Ovary (tissue), 9 donors: ENCODE results near the gene NPAS4. TPM values are rescaled to one million over a fixed set of nuclear protein-coding genes. Genes with fewer than 3 reads are reported as not detected.

ENCODE experiments used
- DNase-seq, 5 donors: peaks; one replicate each; pipeline ENCODE4 v3.0.0-alpha.2; 2019 to 2020
- H3K27ac ChIP-seq, 2 donors: fragments of 200-600 bp; one replicate each; pipeline versions ENCODE4 v1.5.1 to v1.8.0; 2019 to 2022
- H3K27me3 ChIP-seq: fragments of 200-600 bp; one replicate; pipeline ENCODE4 v1.8.0; 2022
- H3K36me3 ChIP-seq: fragments of 200-600 bp; sonication (generic); one replicate; pipeline ENCODE4 v1.5.1; 2019
- H3K4me1 ChIP-seq: one replicate; pipeline ENCODE4 v1.8.1; 2013; ENCODE audit warnings: mild to moderate bottlenecking, moderate library complexity; ENCODE audit not compliant: insufficient read depth
- H3K4me3 ChIP-seq: fragments of 200-600 bp; sonication (generic); one replicate; pipeline ENCODE4 v1.5.1; 2017
- H3K9me3 ChIP-seq, 2 donors: fragments of 200-600 bp in 1 of 2; sonication (generic) in 1 of 2; one replicate each; pipeline versions ENCODE4 v1.5.1 to v1.8.1; 2013 to 2019; ENCODE audit warnings: mild to moderate bottlenecking in 1 of 2, moderate library complexity in 1 of 2
- EP300 ChIP-seq: sonication (generic); formaldehyde crosslinking; IDR thresholded peaks from one replicate; pipeline ENCODE4 v1.6.1; 2017; ENCODE audit warnings: antibody characterized with exemption
- POLR2A ChIP-seq: fragments of 450-650 bp; IDR thresholded peaks from one replicate; pipeline ENCODE4 v1.6.1; 2017; ENCODE audit warnings: antibody characterized with exemption, mild to moderate bottlenecking, moderate library complexity
- WGBS, 3 donors: extraction: QIAGEN DNeasy Blood & Tissue Kit in 1 of 3; methylation state at CpG; one replicate each; pipeline versions ENCODE4 v1.1.5 to v1.1.7; 2013 to 2017; 5-methylcytosine and 5-hydroxymethylcytosine counted together
- intact Hi-C, 4 donors: fragments of 100-400 bp; cut with DNase I; formaldehyde crosslinking; loops; one replicate each; pipeline versions ENCODE4 v1.11.0 to v1.15.1; 2022 to 2023
- polyA plus RNA-seq, 2 donors: library from polyadenylated mRNA; stranded (reverse); fragments of 200-250 nt in 1 of 2; fragments of 350-450 nt in 1 of 2; fragmentation: Illumina TruSeq in 1 of 2; extraction: RNeasy Lipid Tissue Mini Kit (QIAGEN cat#74804) in 1 of 2; gene quantifications; one replicate each; pipeline ENCODE4 v1.2.3, GENCODE V29; 2013 to 2014
- total RNA-seq, 7 donors: library from RNA; depleted of rRNA in 2 of 7; stranded (reverse); fragments of >200 nt in 2 of 7; fragmentation: NEBNext Ultra II Directional in 3 of 7; extraction: Animal tissue kit (Norgen Biotek cat#: 25700) in 3 of 7; gene quantifications; one replicate each; pipeline versions ENCODE4 v1.1.0 to v1.2.4, GENCODE V29; 2016 to 2023
- TF ChIP-seq, protein P1 (sequence below), 3 donors: fragments of 450-650 bp in 2 of 3; fragments of 200-600 bp in 1 of 3; IDR thresholded peaks; one replicate each; pipeline versions ENCODE4 v1.5.1 to v1.8.0; 2016 to 2022; ENCODE audit warnings: antibody characterized with exemption in 3 of 3, mild to moderate bottlenecking in 1 of 3
- donor health status: DM: no; HTN: no; CAD: no; lungs with moderate emphysema.
- donor health status: DM: no; HTN: no; CAD: no.
- donor health status: Bipolar disorder and iron deficiency.
- donor health status: DM: yes; HTN: yes; CAD: no.
- donor health status: DM: no; HTN: no; CAD: no.
- donor health status: DM: yes; HTN: yes; CAD: no.

NPAS4 gene
- total and polyA plus RNA-seq, 9 donors = 0.07 to 3.3 (median 0.32) TPM; not detected in 2

DNA sequence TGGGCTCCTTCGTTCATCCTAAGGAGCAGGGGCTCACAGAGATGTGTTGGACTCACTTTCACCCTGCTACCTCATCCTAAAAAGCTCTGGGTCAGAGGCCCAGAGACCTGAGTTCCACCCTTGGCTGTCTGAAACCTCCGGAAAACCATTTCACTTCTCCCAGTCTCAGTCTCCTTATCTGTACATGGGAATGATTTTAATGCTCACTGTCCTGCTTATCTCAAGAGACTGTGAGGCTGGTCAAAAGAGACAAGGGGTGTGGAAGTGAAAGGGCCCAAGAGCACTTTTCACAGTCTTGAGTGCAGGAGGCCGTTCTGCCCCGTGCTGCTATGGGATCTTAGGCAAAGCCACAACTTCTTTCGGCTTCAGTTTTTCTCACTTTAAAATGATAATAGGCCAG lies 13.2 kb upstream of the NPAS4 start:
- 53 to 58% (median 54%) methylated on average over 5 of the region's 5 CpGs for WGBS, 3 donors
- no peak for DNase-seq
- Histone ChIP-seq H3K27ac (no peak overlapping the region), H3K9me3 (no peaks in the 10 kb centered on the region), H3K4me3 (no peak overlapping the region), H3K36me3 (no peaks in the 10 kb centered on the region), H3K27me3 (no peaks in the 10 kb centered on the region), H3K4me1 (no peaks in the 10 kb centered on the region)
- intact Hi-C loops = loop anchor here in 1 of 4 donors (2.0 kb wide), 1 partner anchor 31 kb away; the partner anchor contains the start of gene MRPL11
- TF ChIP-seq POLR2A (no peak), EP300 (no peak)
- TF ChIP-seq, protein P1, sequence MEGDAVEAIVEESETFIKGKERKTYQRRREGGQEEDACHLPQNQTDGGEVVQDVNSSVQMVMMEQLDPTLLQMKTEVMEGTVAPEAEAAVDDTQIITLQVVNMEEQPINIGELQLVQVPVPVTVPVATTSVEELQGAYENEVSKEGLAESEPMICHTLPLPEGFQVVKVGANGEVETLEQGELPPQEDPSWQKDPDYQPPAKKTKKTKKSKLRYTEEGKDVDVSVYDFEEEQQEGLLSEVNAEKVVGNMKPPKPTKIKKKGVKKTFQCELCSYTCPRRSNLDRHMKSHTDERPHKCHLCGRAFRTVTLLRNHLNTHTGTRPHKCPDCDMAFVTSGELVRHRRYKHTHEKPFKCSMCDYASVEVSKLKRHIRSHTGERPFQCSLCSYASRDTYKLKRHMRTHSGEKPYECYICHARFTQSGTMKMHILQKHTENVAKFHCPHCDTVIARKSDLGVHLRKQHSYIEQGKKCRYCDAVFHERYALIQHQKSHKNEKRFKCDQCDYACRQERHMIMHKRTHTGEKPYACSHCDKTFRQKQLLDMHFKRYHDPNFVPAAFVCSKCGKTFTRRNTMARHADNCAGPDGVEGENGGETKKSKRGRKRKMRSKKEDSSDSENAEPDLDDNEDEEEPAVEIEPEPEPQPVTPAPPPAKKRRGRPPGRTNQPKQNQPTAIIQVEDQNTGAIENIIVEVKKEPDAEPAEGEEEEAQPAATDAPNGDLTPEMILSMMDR (IDR thresholded peaks at IDR 0.05) = no peak

DNA sequence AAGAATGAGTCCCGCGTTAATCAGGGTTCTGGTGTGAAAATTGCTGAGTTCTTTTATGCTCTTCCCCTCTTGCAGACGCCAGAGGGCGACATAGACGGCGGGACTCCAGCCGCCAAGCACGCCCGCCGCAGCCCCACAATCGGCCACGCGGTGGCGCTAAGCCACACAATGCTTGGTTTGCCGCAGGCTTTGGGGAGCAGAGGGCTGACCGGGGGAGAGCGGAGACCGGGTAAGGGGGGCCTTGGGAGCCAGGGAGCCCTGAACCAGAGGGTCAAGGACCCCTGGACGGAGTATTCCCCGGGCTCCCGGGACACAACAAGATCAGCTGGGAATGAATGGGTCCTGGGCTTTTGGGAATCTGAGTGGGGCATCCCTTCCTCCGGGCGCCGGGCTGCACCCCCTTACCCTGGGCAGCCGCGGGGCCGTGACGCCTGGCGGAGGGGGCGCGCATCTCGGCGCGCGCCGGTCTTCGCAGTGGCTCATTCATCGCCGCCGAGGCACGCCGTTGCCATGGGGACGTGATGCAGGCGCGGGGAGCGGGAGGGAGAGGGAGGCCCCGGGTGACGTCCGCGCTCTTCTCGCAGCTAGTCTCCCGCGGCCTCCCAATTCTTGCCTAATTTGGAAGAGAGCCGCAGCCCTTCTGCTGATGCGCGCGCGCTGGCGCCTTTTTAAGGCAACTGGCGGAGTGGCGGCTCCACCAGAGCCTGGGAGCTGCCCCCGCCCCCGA lies 12.2 kb upstream of the NPAS4 start:
- Histone ChIP-seq H3K4me3 (peak overlapping the region; percentile 46), H3K27me3 (no peaks in the 10 kb centered on the region), H3K27ac (peak overlapping the region; percentile 26 to 43), H3K4me1 (no peaks in the 10 kb centered on the region), H3K36me3 (no peaks in the 10 kb centered on the region), H3K9me3 (no peaks in the 10 kb centered on the region)
- DNase-seq = peak; percentile 90 to 96 (median 93)
- intact Hi-C loops = loop anchor here in 1 of 4 donors (2.0 kb wide), 1 partner anchor 30 kb away; the partner anchor contains the start of gene MRPL11
- WGBS, 3 donors = 0 to 1% (median 0%) methylated on average over 41 to 63 of the region's 63 CpGs
- TF ChIP-seq, protein P1 (IDR thresholded peaks at IDR 0.05) = peak; percentile 99 to 100 (median 100)
- TF ChIP-seq POLR2A (peak; percentile 27), EP300 (peak; percentile 35)

DNA sequence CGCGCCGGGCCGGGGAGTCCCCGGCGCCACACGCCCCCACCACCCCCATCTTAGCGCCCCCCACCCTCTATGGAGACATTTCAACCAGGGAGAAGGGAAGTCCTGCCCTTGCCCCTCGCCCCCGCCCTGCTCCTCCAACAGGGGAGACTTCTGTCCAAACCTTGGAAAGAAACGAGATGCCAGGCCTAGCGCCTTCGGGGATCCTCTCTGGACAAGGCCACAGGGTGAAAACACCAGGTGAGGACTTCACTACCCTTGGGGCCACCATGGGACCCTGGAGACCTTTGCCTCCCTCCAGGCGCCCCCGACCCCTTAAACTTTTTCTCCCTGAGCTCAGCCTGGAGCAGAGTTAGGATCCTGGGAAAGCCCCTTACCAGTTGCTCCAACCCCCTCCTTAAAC lies 11.6 kb upstream of the NPAS4 start:
- no peak for DNase-seq
- Histone ChIP-seq H3K4me1 (no peaks in the 10 kb centered on the region), H3K27ac (peak overlapping the region; percentile 26 to 43), H3K9me3 (no peaks in the 10 kb centered on the region), H3K36me3 (no peaks in the 10 kb centered on the region), H3K4me3 (peak overlapping the region; percentile 46), H3K27me3 (no peaks in the 10 kb centered on the region)
- intact Hi-C loops = loop anchor here in 1 of 4 donors (2.0 kb wide), 1 partner anchor 30 kb away; the partner anchor contains the start of gene MRPL11
- TF ChIP-seq POLR2A (no peak), EP300 (no peak)
- TF ChIP-seq, protein P1 (IDR thresholded peaks at IDR 0.05) = no peak
- 13 to 18% (median 14%) methylated on average over 11 to 15 of the region's 15 CpGs for WGBS, 3 donors

DNA sequence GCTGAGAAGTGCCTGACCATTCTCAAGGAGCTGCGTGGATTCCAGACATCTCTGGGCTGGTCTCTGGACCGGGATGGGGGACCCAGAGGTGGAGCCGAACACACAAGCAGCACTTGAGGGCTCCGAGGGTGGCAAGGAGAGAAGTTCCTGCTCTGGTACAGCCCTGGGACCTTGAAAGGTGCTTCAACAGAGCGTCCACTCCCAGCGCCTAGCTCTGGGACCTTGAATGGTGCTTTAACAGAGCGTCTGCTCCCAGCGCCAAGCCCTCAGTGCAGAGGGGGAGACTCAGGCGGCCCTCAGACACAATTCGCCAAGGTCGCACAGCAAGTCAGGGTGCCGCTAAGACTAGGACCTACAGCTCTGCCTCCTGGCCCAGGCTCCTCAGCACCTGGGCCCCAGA lies 10.6 kb upstream of the NPAS4 start:
- Histone ChIP-seq H3K27ac (no peak overlapping the region), H3K9me3 (no peaks in the 10 kb centered on the region), H3K27me3 (no peaks in the 10 kb centered on the region), H3K36me3 (no peaks in the 10 kb centered on the region), H3K4me1 (no peaks in the 10 kb centered on the region), H3K4me3 (no peak overlapping the region)
- no peak for DNase-seq
- intact Hi-C loops = loop anchor here in 2 of 4 donors (5.0 to 10.0 kb wide), 2 partner anchors 267 to 275 kb away; partner anchors contain the start of gene RBM4B (in 1 of the 2)
- TF ChIP-seq POLR2A = no peak
- no peak for TF ChIP-seq EP300
- TF ChIP-seq, protein P1 (IDR thresholded peaks at IDR 0.05) = no peak
- WGBS, 3 donors = 80 to 88% (median 83%) methylated on average over 12 of the region's 12 CpGs
